DOHH2 (cell line): ENCODE data around the gene KRTAP12-2.

ENCODE experiments used
- EZH2phosphoT487 ChIP-seq: fragments of 200-600 bp; sonication (generic); IDR thresholded peaks from 2 replicates; pipeline ENCODE4 v1.6.1; 2017; ENCODE audit warnings: borderline replicate concordance, mild to moderate bottlenecking, antibody characterized with exemption, low read length, moderate library complexity, mixed read lengths
- TF ChIP-seq, protein P1 (sequence below): fragments of 200-600 bp; sonication (generic); IDR thresholded peaks from one replicate; pipeline ENCODE4 v1.5.1; 2014; ENCODE audit warnings: antibody characterized with exemption, mild to moderate bottlenecking, low read depth, low read length; ENCODE audit not compliant: poor library complexity, severe bottlenecking

- TF ChIP-seq, protein P1, sequence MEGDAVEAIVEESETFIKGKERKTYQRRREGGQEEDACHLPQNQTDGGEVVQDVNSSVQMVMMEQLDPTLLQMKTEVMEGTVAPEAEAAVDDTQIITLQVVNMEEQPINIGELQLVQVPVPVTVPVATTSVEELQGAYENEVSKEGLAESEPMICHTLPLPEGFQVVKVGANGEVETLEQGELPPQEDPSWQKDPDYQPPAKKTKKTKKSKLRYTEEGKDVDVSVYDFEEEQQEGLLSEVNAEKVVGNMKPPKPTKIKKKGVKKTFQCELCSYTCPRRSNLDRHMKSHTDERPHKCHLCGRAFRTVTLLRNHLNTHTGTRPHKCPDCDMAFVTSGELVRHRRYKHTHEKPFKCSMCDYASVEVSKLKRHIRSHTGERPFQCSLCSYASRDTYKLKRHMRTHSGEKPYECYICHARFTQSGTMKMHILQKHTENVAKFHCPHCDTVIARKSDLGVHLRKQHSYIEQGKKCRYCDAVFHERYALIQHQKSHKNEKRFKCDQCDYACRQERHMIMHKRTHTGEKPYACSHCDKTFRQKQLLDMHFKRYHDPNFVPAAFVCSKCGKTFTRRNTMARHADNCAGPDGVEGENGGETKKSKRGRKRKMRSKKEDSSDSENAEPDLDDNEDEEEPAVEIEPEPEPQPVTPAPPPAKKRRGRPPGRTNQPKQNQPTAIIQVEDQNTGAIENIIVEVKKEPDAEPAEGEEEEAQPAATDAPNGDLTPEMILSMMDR: no peak
- no peak for TF ChIP-seq EZH2phosphoT487
Observed at GRCh38 chr21:44657635-44658540, 8.8 kb downstream of the KRTAP12-2 start, which contains the start of gene KRTAP12-3.
